ENCODE measurements around the gene DNAJC6. TPM values are rescaled to one million over a fixed set of nuclear protein-coding genes. Genes with fewer than 3 reads are reported as not detected.

The DNAJC6 gene
- total RNA-seq, 1 experiment from 2014 or later, result 4.0 TPM

DNA sequence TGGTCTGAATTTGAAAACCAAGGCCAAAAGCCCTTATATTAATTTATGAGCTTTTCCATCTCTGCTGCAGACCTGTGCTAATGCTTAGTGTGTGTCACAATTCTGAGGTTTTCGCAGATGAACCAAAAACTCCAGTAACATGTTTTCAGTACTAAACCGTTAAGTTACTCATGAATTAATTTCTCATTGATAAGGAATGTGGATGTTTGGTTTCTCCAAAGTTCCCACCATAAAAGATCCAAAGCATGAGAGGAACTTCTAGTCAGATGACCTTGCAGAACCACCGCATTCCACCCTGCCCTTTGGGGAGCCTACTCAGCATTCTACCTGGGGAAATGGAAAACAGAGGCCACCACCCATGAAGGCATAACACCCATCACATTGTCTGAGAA lies 103.6 kb downstream of the DNAJC6 start:
- no peak for ATAC-seq
- H3K9me3 ChIP-seq (ENCODE audit: control insufficient read depth, insufficient read depth, low read depth, low read length), result no peaks in the 10 kb centered on the region
- CTCF ChIA-PET, result no interaction called here
- no peaks in the 10 kb centered on the region for H3K27me3 ChIP-seq (ENCODE audit: control insufficient read depth, insufficient read depth, low read length)
- intact Hi-C loops (cut with micrococcal nuclease; ENCODE audit: unreplicated experiment), result no loop called here
- BruUV-seq (replicated peaks), result no TSS peak
- no peaks in the 10 kb centered on the region for H3K36me3 ChIP-seq (ENCODE audit: control insufficient read depth, insufficient read depth, low read length)
- no peak for TF ChIP-seq REST (IDR thresholded peaks at IDR 0.05; ENCODE audit: insufficient read depth in 1 of 2, low read depth in 2 of 2, low read length in 1 of 2)
- TF ChIP-seq CTCF (IDR thresholded peaks at IDR 0.05), result no peak
- no peak for TF ChIP-seq POLR2AphosphoS5 (IDR thresholded peaks at IDR 0.05; ENCODE audit: low read depth, low read length)
- no peak for TF ChIP-seq SIN3A (IDR thresholded peaks at IDR 0.05; ENCODE audit: borderline replicate concordance, insufficient read depth, low read depth, low read length)
- no peak for TF ChIP-seq TCF7L2 (IDR thresholded peaks at IDR 0.05; ENCODE audit: low read depth, low read length)
- no peak overlapping the region for H3K4me3 ChIP-seq (ENCODE audit: low read depth in 2 of 2, low read length in 2 of 2)
- in situ Hi-C loops (cut with HindIII; ENCODE audit: low pct_unique_long_range_greater_than_20kb, low sequenced_read_pairs), result no loop called here
- DNase-seq (ENCODE audit: low read depth, low spot score), result no peak
- POLR2A ChIA-PET, result no interaction called here
- no peak overlapping the region for H3K27ac ChIP-seq (ENCODE audit: low read length)
- peaks cover 8% of the 10 kb centered on the region; the same call in 1 of the 2 replicates for H3K4me1 ChIP-seq (ENCODE audit: control insufficient read depth, insufficient read depth, low read length)

GRCh38 chr1:65414538-65414937 lies 105.2 kb downstream of the DNAJC6 start:
- Histone ChIP-seq H3K9me3 (ENCODE audit: control insufficient read depth, insufficient read depth, low read depth, low read length) (no peaks in the 10 kb centered on the region), H3K36me3 (ENCODE audit: control insufficient read depth, insufficient read depth, low read length) (no peaks in the 10 kb centered on the region), H3K27ac (ENCODE audit: low read length) (no peak overlapping the region), H3K4me3 (ENCODE audit: low read depth in 2 of 2, low read length in 2 of 2) (no peak overlapping the region), H3K4me1 (ENCODE audit: control insufficient read depth, insufficient read depth, low read length) (peaks cover 14% of the 10 kb centered on the region; the same call in 1 of the 2 replicates), H3K27me3 (ENCODE audit: control insufficient read depth, insufficient read depth, low read length) (no peaks in the 10 kb centered on the region)
- in situ Hi-C loops (cut with HindIII; ENCODE audit: low pct_unique_long_range_greater_than_20kb, low sequenced_read_pairs), result no loop called here
- ChIA-PET CTCF (no interaction called here), POLR2A (no interaction called here)
- DNase-seq (ENCODE audit: low read depth, low spot score) (no peak), ATAC-seq (no peak)
- intact Hi-C loops (cut with micrococcal nuclease; ENCODE audit: unreplicated experiment), result no loop called here
- BruUV-seq (replicated peaks), result no TSS peak
- no peak for TF ChIP-seq SIN3A (IDR thresholded peaks at IDR 0.05; ENCODE audit: borderline replicate concordance, insufficient read depth, low read depth, low read length)
- TF ChIP-seq CTCF (IDR thresholded peaks at IDR 0.05), result no peak
- no peak for TF ChIP-seq TCF7L2 (IDR thresholded peaks at IDR 0.05; ENCODE audit: low read depth, low read length)
- no peak for TF ChIP-seq REST (IDR thresholded peaks at IDR 0.05; ENCODE audit: insufficient read depth in 1 of 2, low read depth in 2 of 2, low read length in 1 of 2)
- TF ChIP-seq POLR2AphosphoS5 (IDR thresholded peaks at IDR 0.05; ENCODE audit: low read depth, low read length), result no peak
